CD4-positive, alpha-beta T cell (primary cell): ENCODE results near the gene XYLT2. TPM values are rescaled to one million over a fixed set of nuclear protein-coding genes. Genes with fewer than 3 reads are reported as not detected.

Experiments used
- ATAC-seq: fragments of 200-7000 bp; cut with Tn5 transposase; one replicate; pipeline ENCODE4 v1.10.0; 2022; ENCODE audit warnings: mild to moderate bottlenecking; ENCODE audit not compliant: poor library complexity
- CTCF ChIA-PET: fragments of 350-600 bp; sonication (Branson Sonifier 250); formaldehyde crosslinking; loops from one replicate; lab custom pipeline; 2021; ENCODE audit warnings: antibody characterized with exemption, inconsistent platforms; lab: Charles Lee
- POLR2A ChIA-PET: fragments of 350-600 bp; sonication (Branson Sonifier 250); formaldehyde crosslinking; loops from one replicate; lab custom pipeline; 2021; ENCODE audit warnings: antibody characterized with exemption, inconsistent platforms; lab: Charles Lee
- DNase-seq, 14 experiments: peaks; one replicate each; pipeline ENCODE4 v3.0.0-alpha.2; 2013 to 2020; ENCODE audit warnings: mixed read lengths in 2 of 14
- H3K27ac ChIP-seq, 2 donors: one replicate each; pipeline versions ENCODE4 v1.5.1 to v1.7.0; 2013; ENCODE audit warnings: low read length in 2 of 2, low read depth in 1 of 2, mild to moderate bottlenecking in 1 of 2
- H3K27me3 ChIP-seq, 2 experiments: 1 replicate in 1 of 2; 2 replicates in 1 of 2; pipeline versions ENCODE4 v1.6.1 to v1.7.0; 2013; ENCODE audit warnings: low read length in 2 of 2, control low read depth in 1 of 2, mild to moderate bottlenecking in 1 of 2, moderate library complexity in 1 of 2; ENCODE audit not compliant: insufficient read depth in 2 of 2, control insufficient read depth in 1 of 2
- H3K36me3 ChIP-seq: one replicate; pipeline ENCODE4 v1.6.1; 2013; ENCODE audit warnings: low read length, control low read depth; ENCODE audit not compliant: insufficient read depth
- H3K4me1 ChIP-seq: one replicate; pipeline ENCODE4 v1.6.1; 2013; ENCODE audit warnings: low read length, control low read depth; ENCODE audit not compliant: insufficient read depth
- H3K4me3 ChIP-seq: one replicate; pipeline ENCODE4 v1.5.1; 2013; ENCODE audit warnings: mild to moderate bottlenecking, low read length, moderate library complexity
- H3K9me3 ChIP-seq, 2 experiments: 1 replicate in 1 of 2; 2 replicates in 1 of 2; pipeline versions ENCODE4 v1.6.1 to v1.7.0; 2013; ENCODE audit warnings: low read length in 2 of 2, mild to moderate bottlenecking in 2 of 2, control low read depth in 1 of 2, moderate library complexity in 1 of 2; ENCODE audit not compliant: control insufficient read depth in 1 of 2, insufficient read depth in 1 of 2
- H3K27ac Mint-ChIP-seq: one replicate; pipeline ENCODE4 v1.8.0; 2020; ENCODE audit warnings: mixed read lengths
- H3K27me3 Mint-ChIP-seq: one replicate; pipeline ENCODE4 v1.8.0; 2021; ENCODE audit warnings: mixed read lengths
- H3K36me3 Mint-ChIP-seq: one replicate; pipeline ENCODE4 v1.8.0; 2021; ENCODE audit warnings: low read depth, mixed read lengths
- H3K4me1 Mint-ChIP-seq: one replicate; pipeline ENCODE4 v1.8.0; 2021; ENCODE audit warnings: low read depth, mixed read lengths
- H3K4me3 Mint-ChIP-seq: one replicate; pipeline ENCODE4 v1.8.0; 2020; ENCODE audit warnings: mild to moderate bottlenecking, mixed read lengths
- H3K9me3 Mint-ChIP-seq: one replicate; pipeline ENCODE4 v1.8.0; 2020; ENCODE audit warnings: mixed read lengths
- CTCF ChIP-seq: fragments of 200-600 bp; IDR thresholded peaks from one replicate; pipeline ENCODE4 v1.8.0; 2022; ENCODE audit warnings: antibody characterized with exemption, mild to moderate bottlenecking
- intact Hi-C, 2 experiments: fragments of 100-400 bp; cut with DNase I in 1 of 2; cut with micrococcal nuclease in 1 of 2; formaldehyde crosslinking; loops; one replicate each; pipeline versions ENCODE4 v1.15.1 to v1.9.0; 2023 to 2025; cut with DNase I, micrococcal nuclease
- total RNA-seq, 174 experiments: library from RNA in 2 of 174; stranded (reverse) in 2 of 174; gene quantifications; one replicate each; pipeline ENCODE4 v1.2.3 and lab custom pipeline; 2021 to 2026

The XYLT2 gene
- total RNA-seq, 2 experiments from 2014 or later: 11.0 to 12.2 TPM

- ATAC-seq (no peak), DNase-seq (no peak)
- intact Hi-C loops: loop anchor here (2.0 to 5.0 kb wide), 3 partner anchors 33 to 115 kb away; partner anchors contain the start of genes LRRC59 (in 2 of the 2) and RSAD1 (in 1 of the 2)
- no peak overlapping the region for H3K4me3 Mint-ChIP-seq
- ChIA-PET CTCF (interaction anchor here (1.2 to 2.1 kb wide), 3 partner anchors 18 to 116 kb away, joined by 3 to 22 read pairs (median 8); partner anchors contain the start of gene LRRC59), POLR2A (interaction anchor here (1.7 to 3.1 kb wide), 3 partner anchors 10 to 34 kb away, joined by 21 to 35 read pairs (median 21); partner anchors contain the start of genes EME1, LRRC59, MRPL27 and XYLT2)
- H3K36me3 ChIP-seq: peaks cover 56% of the 10 kb centered on the region
- H3K36me3 Mint-ChIP-seq: peaks cover 47% of the 10 kb centered on the region
- H3K9me3 ChIP-seq: no peaks in the 10 kb centered on the region
- peaks cover 9% of the 10 kb centered on the region for H3K4me1 Mint-ChIP-seq
- H3K27me3 Mint-ChIP-seq: no peaks in the 10 kb centered on the region
- H3K27me3 ChIP-seq: no peaks in the 10 kb centered on the region
- no peak overlapping the region for H3K27ac Mint-ChIP-seq
- TF ChIP-seq CTCF: no peak
- peaks cover 11% of the 10 kb centered on the region for H3K4me1 ChIP-seq
- no peak overlapping the region for H3K27ac ChIP-seq
- no peaks in the 10 kb centered on the region for H3K9me3 Mint-ChIP-seq
- H3K4me3 ChIP-seq: no peak overlapping the region
Observed at GRCh38 chr17:50363217-50364060, 17.5 kb downstream of the XYLT2 start.

GRCh38 chr17:50364061-50364458 lies 18.1 kb downstream of the XYLT2 start:
- Mint-ChIP-seq H3K4me1 (peaks cover 9% of the 10 kb centered on the region), H3K27me3 (no peaks in the 10 kb centered on the region), H3K9me3 (no peaks in the 10 kb centered on the region), H3K27ac (no peak overlapping the region), H3K36me3 (peaks cover 47% of the 10 kb centered on the region), H3K4me3 (no peak overlapping the region)
- no peak for DNase-seq
- no peak for TF ChIP-seq CTCF
- Histone ChIP-seq H3K27ac (no peak overlapping the region), H3K4me3 (no peak overlapping the region), H3K27me3 (no peaks in the 10 kb centered on the region), H3K9me3 (no peaks in the 10 kb centered on the region), H3K4me1 (peaks cover 11% of the 10 kb centered on the region), H3K36me3 (peaks cover 56% of the 10 kb centered on the region)
- ATAC-seq: no peak
- CTCF ChIA-PET: no interaction called here
- intact Hi-C loops: loop anchor here in 1 of 2 experiments (5.0 kb wide), 1 partner anchor 33 kb away; the partner anchor contains the start of gene LRRC59
- POLR2A ChIA-PET: interaction anchor here (3.1 kb wide), 1 partner anchor 34 kb away, joined by 35 read pairs; the partner anchor contains the start of gene LRRC59

GRCh38 chr17:50364715-50365114 lies 18.8 kb downstream of the XYLT2 start:
- Mint-ChIP-seq H3K4me1 (peaks cover 9% of the 10 kb centered on the region), H3K4me3 (no peak overlapping the region), H3K27me3 (no peaks in the 10 kb centered on the region), H3K9me3 (no peaks in the 10 kb centered on the region), H3K36me3 (peaks cover 49% of the 10 kb centered on the region), H3K27ac (no peak overlapping the region)
- Histone ChIP-seq H3K36me3 (peaks cover 57% of the 10 kb centered on the region), H3K9me3 (no peaks in the 10 kb centered on the region), H3K27me3 (no peaks in the 10 kb centered on the region), H3K4me3 (no peak overlapping the region), H3K27ac (no peak overlapping the region), H3K4me1 (peaks cover 11% of the 10 kb centered on the region)
- TF ChIP-seq CTCF: no peak
- ChIA-PET POLR2A (no interaction called here), CTCF (interaction anchor here (1.6 kb wide), 1 partner anchor 33 kb away, joined by 7 read pairs; the partner anchor contains the start of gene LRRC59)
- intact Hi-C loops: loop anchor here in 1 of 2 experiments (5.0 kb wide), 2 partner anchors 33 to 902 kb away; partner anchors contain the start of gene LRRC59
- ATAC-seq (no peak), DNase-seq (no peak)
